ENCODE measurements around the gene TMEM198. TPM values are rescaled to one million over a fixed set of nuclear protein-coding genes. Genes with fewer than 3 reads are reported as not detected.
A peak's percentile ranks its signal among the peaks of the same experiment; 100 is the strongest.

The TMEM198 gene
- total and polyA plus RNA-seq, 9 of the 15 experiments (the other 6 are each of a cell fraction or from before 2014, with no cell fraction given), result 0.03 to 3.8 (median 1.0) TPM

- TF ChIP-seq NCOA2 (IDR thresholded peaks at IDR 0.05; ENCODE audit: partially characterized antibody in 2 of 2) (no peak), MEF2A (IDR thresholded peaks at IDR 0.05; ENCODE audit: control insufficient read depth, low read depth, low read length) (no peak), MCM7 (IDR thresholded peaks at IDR 0.05) (peak in 1 of 2 experiments; percentile 41; a peak in 1 of 4 replicates), PRMT5 (CRISPR knock-in tag; IDR thresholded peaks at IDR 0.05) (no peak), KDM1A (IDR thresholded peaks at IDR 0.05) (peak; percentile 66 to 76; a peak in 3 of 4 replicates), MIER1 (IDR thresholded peaks at IDR 0.05; ENCODE audit: low read depth) (no peak), JUN (IDR thresholded peaks at IDR 0.05; ENCODE audit: borderline replicate concordance, low read depth, low read length) (peak; percentile 66; the same call in 1 of the 2 replicates), JUN (CRISPR knock-in tag; IDR thresholded peaks at IDR 0.05; ENCODE audit: borderline replicate concordance) (0 out of 2 replicates have a peak, but pooled peaks have one; percentile 37), HNRNPL (IDR thresholded peaks at IDR 0.05; ENCODE audit: low read depth, low read length) (no peak), ERF (CRISPR knock-in tag; IDR thresholded peaks at IDR 0.05) (no peak), CXXC5 (CRISPR knock-in tag; IDR thresholded peaks at IDR 0.05) (peak; percentile 56), NONO (IDR thresholded peaks at IDR 0.05; ENCODE audit: low read depth in 2 of 2, low read length in 1 of 2) (0 out of 4 replicates have a peak, but pooled peaks of 1 of the 2 experiments have one; percentile 4), FOXO4 (CRISPR knock-in tag; IDR thresholded peaks at IDR 0.05) (no peak), MYC (IDR thresholded peaks at IDR 0.05; ENCODE audit: low read depth, low read length) (peak; percentile 74), MYC (CRISPR knock-in tag; IDR thresholded peaks at IDR 0.05; ENCODE audit: borderline replicate concordance, low read depth) (no peak), SIN3B (IDR thresholded peaks at IDR 0.05; ENCODE audit: low read depth) (no peak), ZBTB5 (IDR thresholded peaks at IDR 0.05) (0 out of 2 replicates have a peak, but pooled peaks have one; percentile 23), ARID4B (CRISPR knock-in tag; IDR thresholded peaks at IDR 0.05) (0 out of 2 replicates have a peak, but pooled peaks have one; percentile 37), FOXJ2 (tag; IDR thresholded peaks at IDR 0.05) (peak; percentile 51; the same call in 1 of the 2 replicates)
Observed at GRCh38 chr2:219571311-219572236, 27.7 kb downstream of the TMEM198 start, which contains the start of gene OBSL1 (continued).

All from K562 (cell line).